ENCODE data around the gene ATOSA.

Gene ATOSA

GRCh38 chr15:52679232-52680040 is at the start of gene ATOSA:
ATOSA (minus strand) TSS chr15:52679388; CDS start chr15:52678021, 1,367 bp downstream.
- Histone ChIP-seq H3K4me1 (ENCODE audit: control insufficient read depth in 1 of 2, insufficient read depth in 2 of 2, low read length in 2 of 2) (peaks cover 12 to 36% of the 10 kb centered on the region in 2 donors), H3K9me3 (ENCODE audit: control insufficient read depth in 1 of 2, low read length in 2 of 2) (no peaks in the 10 kb centered on the region), H3K36me3 (ENCODE audit: control insufficient read depth in 1 of 2, insufficient read depth in 2 of 2, low read length in 2 of 2) (peaks cover 0 to 8% of the 10 kb centered on the region in 2 donors), H3K4me3 (ENCODE audit: low read depth in 1 of 2, low read length in 2 of 2) (peak within 1 kb of the TSS; percentile 89 to 93), H3K27me3 (ENCODE audit: low read depth, low read length) (no peaks in the 10 kb centered on the region), H3K27ac (ENCODE audit: low read length) (peak within 1 kb of the TSS; percentile 91)

- Histone ChIP-seq H3K27me3 (ENCODE audit: low read depth, low read length) (no peaks in the 10 kb centered on the region), H3K36me3 (ENCODE audit: control insufficient read depth in 1 of 2, insufficient read depth in 2 of 2, low read length in 2 of 2) (no peaks in the 10 kb centered on the region), H3K27ac (ENCODE audit: low read length) (no peak overlapping the region)
These were observed 49.7 kb upstream of the ATOSA start for GRCh38 chr15:52728899-52729298.

GRCh38 chr15:52727815-52728214 is 48.6 kb upstream of the ATOSA start:
- H3K36me3 ChIP-seq (ENCODE audit: control insufficient read depth in 1 of 2, insufficient read depth in 2 of 2, low read length in 2 of 2) = no peaks in the 10 kb centered on the region
- no peak overlapping the region for H3K27ac ChIP-seq (ENCODE audit: low read length)
- H3K27me3 ChIP-seq (ENCODE audit: low read depth, low read length) = no peaks in the 10 kb centered on the region
- no peak overlapping the region for H3K4me3 ChIP-seq (ENCODE audit: low read depth in 1 of 2, low read length in 2 of 2)
- no peaks in the 10 kb centered on the region for H3K4me1 ChIP-seq (ENCODE audit: control insufficient read depth in 1 of 2, insufficient read depth in 2 of 2, low read length in 2 of 2)
- no peaks in the 10 kb centered on the region for H3K9me3 ChIP-seq (ENCODE audit: control insufficient read depth in 1 of 2, low read length in 2 of 2)

More at GRCh38 chr15:52728899-52729298, 49.7 kb upstream of the ATOSA start:
- Histone ChIP-seq H3K4me3 (ENCODE audit: low read depth in 1 of 2, low read length in 2 of 2) (no peak overlapping the region), H3K9me3 (ENCODE audit: control insufficient read depth in 1 of 2, low read length in 2 of 2) (no peaks in the 10 kb centered on the region), H3K4me1 (ENCODE audit: control insufficient read depth in 1 of 2, insufficient read depth in 2 of 2, low read length in 2 of 2) (no peaks in the 10 kb centered on the region)

- H3K9me3 ChIP-seq (ENCODE audit: control insufficient read depth in 1 of 2, low read length in 2 of 2) = no peaks in the 10 kb centered on the region
- no peaks in the 10 kb centered on the region for H3K36me3 ChIP-seq (ENCODE audit: control insufficient read depth in 1 of 2, insufficient read depth in 2 of 2, low read length in 2 of 2)
- H3K27ac ChIP-seq (ENCODE audit: low read length) = no peak overlapping the region
- H3K4me3 ChIP-seq (ENCODE audit: low read depth in 1 of 2, low read length in 2 of 2) = no peak overlapping the region
- H3K4me1 ChIP-seq (ENCODE audit: control insufficient read depth in 1 of 2, insufficient read depth in 2 of 2, low read length in 2 of 2) = no peaks in the 10 kb centered on the region
- no peaks in the 10 kb centered on the region for H3K27me3 ChIP-seq (ENCODE audit: low read depth, low read length)
These were observed 47.0 kb upstream of the ATOSA start for GRCh38 chr15:52726195-52726594.

- Histone ChIP-seq H3K27ac (ENCODE audit: low read length) (no peak overlapping the region), H3K9me3 (ENCODE audit: control insufficient read depth in 1 of 2, low read length in 2 of 2) (no peaks in the 10 kb centered on the region), H3K4me1 (ENCODE audit: control insufficient read depth in 1 of 2, insufficient read depth in 2 of 2, low read length in 2 of 2) (no peaks in the 10 kb centered on the region), H3K36me3 (ENCODE audit: control insufficient read depth in 1 of 2, insufficient read depth in 2 of 2, low read length in 2 of 2) (no peaks in the 10 kb centered on the region), H3K27me3 (ENCODE audit: low read depth, low read length) (no peaks in the 10 kb centered on the region), H3K4me3 (ENCODE audit: low read depth in 1 of 2, low read length in 2 of 2) (no peak overlapping the region)
These were observed 39.4 kb upstream of the ATOSA start for GRCh38 chr15:52718551-52718950.

- Histone ChIP-seq H3K36me3 (ENCODE audit: control insufficient read depth in 1 of 2, insufficient read depth in 2 of 2, low read length in 2 of 2) (no peaks in the 10 kb centered on the region), H3K4me3 (ENCODE audit: low read depth in 1 of 2, low read length in 2 of 2) (no peak overlapping the region), H3K9me3 (ENCODE audit: control insufficient read depth in 1 of 2, low read length in 2 of 2) (no peaks in the 10 kb centered on the region), H3K27me3 (ENCODE audit: low read depth, low read length) (no peaks in the 10 kb centered on the region), H3K4me1 (ENCODE audit: control insufficient read depth in 1 of 2, insufficient read depth in 2 of 2, low read length in 2 of 2) (no peaks in the 10 kb centered on the region), H3K27ac (ENCODE audit: low read length) (no peak overlapping the region)
These were observed 38.7 kb upstream of the ATOSA start for GRCh38 chr15:52717924-52718323.

- Histone ChIP-seq H3K36me3 (ENCODE audit: control insufficient read depth in 1 of 2, insufficient read depth in 2 of 2, low read length in 2 of 2) (no peaks in the 10 kb centered on the region), H3K4me1 (ENCODE audit: control insufficient read depth in 1 of 2, insufficient read depth in 2 of 2, low read length in 2 of 2) (no peaks in the 10 kb centered on the region), H3K27ac (ENCODE audit: low read length) (no peak overlapping the region), H3K9me3 (ENCODE audit: control insufficient read depth in 1 of 2, low read length in 2 of 2) (no peaks in the 10 kb centered on the region), H3K27me3 (ENCODE audit: low read depth, low read length) (no peaks in the 10 kb centered on the region), H3K4me3 (ENCODE audit: low read depth in 1 of 2, low read length in 2 of 2) (no peak overlapping the region)
These were observed 38.3 kb upstream of the ATOSA start for GRCh38 chr15:52717481-52717880.

GRCh38 chr15:52716536-52716935 is 37.3 kb upstream of the ATOSA start:
- no peaks in the 10 kb centered on the region for H3K27me3 ChIP-seq (ENCODE audit: low read depth, low read length)
- no peaks in the 10 kb centered on the region for H3K36me3 ChIP-seq (ENCODE audit: control insufficient read depth in 1 of 2, insufficient read depth in 2 of 2, low read length in 2 of 2)
- H3K4me1 ChIP-seq (ENCODE audit: control insufficient read depth in 1 of 2, insufficient read depth in 2 of 2, low read length in 2 of 2) = no peaks in the 10 kb centered on the region
- no peaks in the 10 kb centered on the region for H3K9me3 ChIP-seq (ENCODE audit: control insufficient read depth in 1 of 2, low read length in 2 of 2)
- no peak overlapping the region for H3K4me3 ChIP-seq (ENCODE audit: low read depth in 1 of 2, low read length in 2 of 2)
- no peak overlapping the region for H3K27ac ChIP-seq (ENCODE audit: low read length)

GRCh38 chr15:52715411-52715810 is 36.2 kb upstream of the ATOSA start:
- Histone ChIP-seq H3K36me3 (ENCODE audit: control insufficient read depth in 1 of 2, insufficient read depth in 2 of 2, low read length in 2 of 2) (no peaks in the 10 kb centered on the region), H3K4me3 (ENCODE audit: low read depth in 1 of 2, low read length in 2 of 2) (no peak overlapping the region), H3K27me3 (ENCODE audit: low read depth, low read length) (no peaks in the 10 kb centered on the region), H3K9me3 (ENCODE audit: control insufficient read depth in 1 of 2, low read length in 2 of 2) (no peaks in the 10 kb centered on the region), H3K4me1 (ENCODE audit: control insufficient read depth in 1 of 2, insufficient read depth in 2 of 2, low read length in 2 of 2) (no peaks in the 10 kb centered on the region), H3K27ac (ENCODE audit: low read length) (no peak overlapping the region)

GRCh38 chr15:52714968-52715367 is 35.8 kb upstream of the ATOSA start:
- Histone ChIP-seq H3K4me1 (ENCODE audit: control insufficient read depth in 1 of 2, insufficient read depth in 2 of 2, low read length in 2 of 2) (no peaks in the 10 kb centered on the region), H3K27ac (ENCODE audit: low read length) (no peak overlapping the region), H3K9me3 (ENCODE audit: control insufficient read depth in 1 of 2, low read length in 2 of 2) (no peaks in the 10 kb centered on the region)

GRCh38 chr15:52710708-52711389 is 31.7 kb upstream of the ATOSA start:
- H3K36me3 ChIP-seq (ENCODE audit: control insufficient read depth in 1 of 2, insufficient read depth in 2 of 2, low read length in 2 of 2) = no peaks in the 10 kb centered on the region
- H3K4me3 ChIP-seq (ENCODE audit: low read depth in 1 of 2, low read length in 2 of 2) = no peak overlapping the region
- H3K9me3 ChIP-seq (ENCODE audit: control insufficient read depth in 1 of 2, low read length in 2 of 2) = no peaks in the 10 kb centered on the region
- H3K4me1 ChIP-seq (ENCODE audit: control insufficient read depth in 1 of 2, insufficient read depth in 2 of 2, low read length in 2 of 2) = no peaks in the 10 kb centered on the region
- H3K27me3 ChIP-seq (ENCODE audit: low read depth, low read length) = no peaks in the 10 kb centered on the region
- H3K27ac ChIP-seq (ENCODE audit: low read length) = no peak overlapping the region

More at GRCh38 chr15:52714968-52715367, 35.8 kb upstream of the ATOSA start:
- no peak overlapping the region for H3K4me3 ChIP-seq (ENCODE audit: low read depth in 1 of 2, low read length in 2 of 2)
- no peaks in the 10 kb centered on the region for H3K27me3 ChIP-seq (ENCODE audit: low read depth, low read length)
- no peaks in the 10 kb centered on the region for H3K36me3 ChIP-seq (ENCODE audit: control insufficient read depth in 1 of 2, insufficient read depth in 2 of 2, low read length in 2 of 2)
